ENCODE measurements around the gene CYFIP2.
A peak's percentile ranks its signal among the peaks of the same experiment; 100 is the strongest.

Gene CYFIP2

DNA sequence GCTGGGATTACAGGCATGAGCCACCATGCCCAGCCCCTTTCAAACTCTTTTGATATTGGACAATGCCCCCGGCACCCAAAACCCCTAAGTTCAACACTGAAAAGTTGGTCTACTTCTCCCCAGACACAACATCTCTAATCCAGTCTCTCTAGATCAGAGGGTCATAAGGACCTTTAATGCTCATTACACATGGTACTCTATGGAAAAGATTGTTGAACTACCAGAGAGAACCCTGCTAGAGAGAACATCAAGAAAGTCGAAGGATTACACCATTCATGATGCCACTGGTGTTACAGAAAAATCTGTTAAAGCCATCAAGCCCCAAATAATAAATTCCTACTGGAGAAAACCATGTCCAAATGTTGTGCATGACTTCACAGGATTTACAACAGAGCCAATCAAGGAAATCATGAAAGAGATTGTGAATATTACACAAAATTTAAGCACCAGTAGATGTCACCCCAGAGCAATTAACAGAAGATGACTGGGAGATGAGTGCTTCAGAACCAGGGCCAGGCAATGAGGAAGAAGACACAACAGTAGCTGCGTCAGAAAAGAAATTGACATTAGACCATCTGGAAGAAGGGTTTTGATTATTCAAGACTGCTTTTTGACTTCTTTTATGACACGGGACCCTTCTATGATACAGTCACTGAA, 165.7 kb downstream of the CYFIP2 start:
- H3K9ac ChIP-seq (ENCODE audit: low read length): no peak overlapping the region
- H3K36me3 ChIP-seq (replicated peaks; ENCODE audit: insufficient read depth, low read length): no peaks in the 10 kb centered on the region
- H3K79me2 ChIP-seq (ENCODE audit: low read length): no peaks in the 10 kb centered on the region
- TF ChIP-seq EZH2phosphoT487 (IDR thresholded peaks at IDR 0.05; ENCODE audit: low read length) (no peak), CTCF (IDR thresholded peaks at IDR 0.05; ENCODE audit: low read length) (peak; percentile 57)
- H3K4me2 ChIP-seq (ENCODE audit: low read depth, low read length): no peak overlapping the region
- H3K9me3 ChIP-seq (replicated peaks; ENCODE audit: insufficient read depth, low read length): no peaks in the 10 kb centered on the region
- H3K4me1 ChIP-seq (ENCODE audit: low read length): no peaks in the 10 kb centered on the region
- H3K27ac ChIP-seq (ENCODE audit: low read length): no peak overlapping the region
- H3K27me3 ChIP-seq (replicated peaks; ENCODE audit: insufficient read depth, low read length): no peaks in the 10 kb centered on the region
- no peaks in the 10 kb centered on the region for H4K20me1 ChIP-seq (ENCODE audit: insufficient read depth, low read length)
- no peak overlapping the region for H2AFZ ChIP-seq (ENCODE audit: low read length)
- no peaks in the 10 kb centered on the region for H3F3A ChIP-seq (ENCODE audit: insufficient read depth, low read length)
- H3K4me3 ChIP-seq (ENCODE audit: low read length): no peak overlapping the region
- peak; percentile 53 for DNase-seq
- H3K9me2 ChIP-seq (replicated peaks; ENCODE audit: insufficient read depth, low read length): no peaks in the 10 kb centered on the region

DNA sequence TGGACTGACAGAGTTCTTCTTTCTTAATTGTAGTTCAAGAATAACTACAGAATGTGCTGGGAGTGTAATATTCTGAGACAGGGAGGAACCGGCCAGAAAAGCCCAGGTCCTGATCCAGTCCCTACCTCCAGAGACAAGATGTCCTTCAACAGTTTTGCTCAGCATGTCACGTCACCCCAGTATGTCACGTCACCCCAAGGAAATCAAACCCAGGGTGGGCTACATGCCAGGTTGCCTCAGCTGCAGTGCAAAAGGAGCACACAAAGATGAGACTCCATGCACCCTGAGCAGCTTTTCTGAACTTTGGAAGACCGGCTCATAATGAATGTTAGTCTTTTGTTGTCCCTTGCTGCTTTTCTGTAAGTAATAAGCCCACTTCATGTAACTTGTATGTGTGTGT, 168.2 kb downstream of the CYFIP2 start:
- Histone ChIP-seq H3K4me3 (ENCODE audit: low read length) (no peak overlapping the region), H4K20me1 (ENCODE audit: insufficient read depth, low read length) (no peaks in the 10 kb centered on the region), H3K9ac (ENCODE audit: low read length) (no peak overlapping the region), H3K27ac (ENCODE audit: low read length) (no peak overlapping the region), H3K9me3 (replicated peaks; ENCODE audit: insufficient read depth, low read length) (no peaks in the 10 kb centered on the region), H3K4me1 (ENCODE audit: low read length) (no peaks in the 10 kb centered on the region), H3K9me2 (replicated peaks; ENCODE audit: insufficient read depth, low read length) (no peaks in the 10 kb centered on the region), H3F3A (ENCODE audit: insufficient read depth, low read length) (no peaks in the 10 kb centered on the region), H3K4me2 (ENCODE audit: low read depth, low read length) (no peak overlapping the region), H3K36me3 (replicated peaks; ENCODE audit: insufficient read depth, low read length) (no peaks in the 10 kb centered on the region), H3K79me2 (ENCODE audit: low read length) (no peaks in the 10 kb centered on the region), H3K27me3 (replicated peaks; ENCODE audit: insufficient read depth, low read length) (no peaks in the 10 kb centered on the region), H2AFZ (ENCODE audit: low read length) (no peak overlapping the region)
- TF ChIP-seq CTCF (IDR thresholded peaks at IDR 0.05; ENCODE audit: low read length) (no peak), EZH2phosphoT487 (IDR thresholded peaks at IDR 0.05; ENCODE audit: low read length) (no peak), EZH2 (optimal IDR thresholded peaks at IDR 0.05; ENCODE audit: low read depth, low read length) (no peak)
- no peak for DNase-seq

GRCh38 chr5:157443041-157443549, 177.2 kb downstream of the CYFIP2 start:
- H3F3A ChIP-seq (ENCODE audit: insufficient read depth, low read length): no peaks in the 10 kb centered on the region
- no peaks in the 10 kb centered on the region for H3K27me3 ChIP-seq (replicated peaks; ENCODE audit: insufficient read depth, low read length)
- H3K4me1 ChIP-seq (ENCODE audit: low read length): no peaks in the 10 kb centered on the region
- TF ChIP-seq CTCF (IDR thresholded peaks at IDR 0.05; ENCODE audit: low read length) (no peak), EZH2 (optimal IDR thresholded peaks at IDR 0.05; ENCODE audit: low read depth, low read length) (no peak), EZH2phosphoT487 (IDR thresholded peaks at IDR 0.05; ENCODE audit: low read length) (no peak)
- H3K9me2 ChIP-seq (replicated peaks; ENCODE audit: insufficient read depth, low read length): no peaks in the 10 kb centered on the region
- H3K79me2 ChIP-seq (ENCODE audit: low read length): no peaks in the 10 kb centered on the region
- DNase-seq: no peak
- no peak overlapping the region for H3K27ac ChIP-seq (ENCODE audit: low read length)
- H3K4me3 ChIP-seq (ENCODE audit: low read length): no peak overlapping the region
- no peak overlapping the region for H3K4me2 ChIP-seq (ENCODE audit: low read depth, low read length)
- H2AFZ ChIP-seq (ENCODE audit: low read length): no peak overlapping the region
- no peaks in the 10 kb centered on the region for H4K20me1 ChIP-seq (ENCODE audit: insufficient read depth, low read length)
- H3K9me3 ChIP-seq (replicated peaks; ENCODE audit: insufficient read depth, low read length): no peaks in the 10 kb centered on the region
- no peaks in the 10 kb centered on the region for H3K36me3 ChIP-seq (replicated peaks; ENCODE audit: insufficient read depth, low read length)
- no peak overlapping the region for H3K9ac ChIP-seq (ENCODE audit: low read length)
